HEK293 (cell line): ENCODE measurements around the gene GBF1.
A peak's percentile ranks its signal among the peaks of the same experiment; 100 is the strongest.

ENCODE experiments used
- CTCF ChIA-PET: fragments of 350-600 bp; formaldehyde crosslinking; extraction: SDS; loops from one replicate; lab custom pipeline; 2021; ENCODE audit warnings: antibody characterized with exemption; lab: Yijun Ruan, JAX
- POLR2A ChIA-PET: fragments of 300-600 bp; formaldehyde crosslinking; extraction: SDS; loops from one replicate; lab custom pipeline; 2020; ENCODE audit warnings: antibody characterized with exemption, inconsistent platforms; lab: Yijun Ruan, JAX
- H3K27ac ChIP-seq: fragments of 200-500 bp; sonication (Bioruptor generic); 2 replicates; pipeline ENCODE4 v1.5.1; 2014; ENCODE audit warnings: low read depth, low read length, control low read depth, inconsistent platforms; ENCODE audit errors: extremely low read depth
- H3K36me3 ChIP-seq, 2 experiments: fragments of 200-500 bp in 1 of 2; sonication (Bioruptor generic) in 1 of 2; 1 replicate in 1 of 2; 2 replicates in 1 of 2; pipeline ENCODE4 v1.5.1; 2014 to 2017; ENCODE audit warnings: inconsistent platforms in 2 of 2, low read length in 2 of 2; ENCODE audit not compliant: control insufficient read depth in 2 of 2, insufficient read depth in 1 of 2
- H3K4me1 ChIP-seq: fragments of 200-500 bp; sonication (Bioruptor generic); 2 replicates; pipeline ENCODE4 v1.5.1; 2014; ENCODE audit warnings: mild to moderate bottlenecking, low read length, inconsistent platforms; ENCODE audit not compliant: control insufficient read depth, insufficient read depth
- H3K4me3 ChIP-seq: 2 replicates; pipeline ENCODE4 v1.5.1; 2011; ENCODE audit warnings: low read depth, mild to moderate bottlenecking, control low read depth, low read length, moderate library complexity
- H3K9me3 ChIP-seq: fragments of 200-500 bp; sonication (Bioruptor generic); 2 replicates; pipeline ENCODE4 v1.5.1; 2014; ENCODE audit warnings: low read depth, low read length, inconsistent platforms; ENCODE audit not compliant: control insufficient read depth, insufficient read depth
- GFI1B ChIP-seq: fragments of 450-650 bp; formaldehyde crosslinking; IDR thresholded peaks from 2 replicates; pipeline ENCODE4 v1.5.1; 2016; ENCODE audit warnings: missing biosample characterization, missing genetic modification characterization
- INSM2 ChIP-seq: fragments of 450-650 bp; formaldehyde crosslinking; IDR thresholded peaks from 2 replicates; pipeline ENCODE4 v1.5.1; 2016; ENCODE audit warnings: missing biosample characterization, missing genetic modification characterization
- REPIN1 ChIP-seq: fragments of 450-650 bp; formaldehyde crosslinking; IDR thresholded peaks from 2 replicates; pipeline ENCODE4 v1.5.1; 2017; ENCODE audit warnings: missing biosample characterization, missing genetic modification characterization, low read depth
- SCRT2 ChIP-seq: fragments of 450-650 bp; formaldehyde crosslinking; IDR thresholded peaks from 2 replicates; pipeline ENCODE4 v1.5.1; 2016; ENCODE audit warnings: missing biosample characterization, missing genetic modification characterization
- SP2 ChIP-seq: fragments of 450-650 bp; formaldehyde crosslinking; IDR thresholded peaks from 2 replicates; pipeline ENCODE4 v1.5.1; 2016; ENCODE audit warnings: missing biosample characterization, missing genetic modification characterization
- ZBTB20 ChIP-seq: fragments of 450-650 bp; formaldehyde crosslinking; IDR thresholded peaks from 2 replicates; pipeline ENCODE4 v1.5.1; 2016; ENCODE audit warnings: missing biosample characterization, missing genetic modification characterization
- ZBTB21 ChIP-seq: fragments of 450-650 bp; formaldehyde crosslinking; IDR thresholded peaks from 2 replicates; pipeline ENCODE4 v1.5.1; 2017; ENCODE audit warnings: missing biosample characterization, missing genetic modification characterization
- ZBTB48 ChIP-seq: fragments of 450-650 bp; formaldehyde crosslinking; IDR thresholded peaks from 2 replicates; pipeline ENCODE4 v1.5.1; 2016; ENCODE audit warnings: missing biosample characterization, missing genetic modification characterization
- ZFP69B ChIP-seq: fragments of 450-650 bp; formaldehyde crosslinking; IDR thresholded peaks from 2 replicates; pipeline ENCODE4 v1.5.1; 2016; ENCODE audit warnings: missing biosample characterization, missing genetic modification characterization
- ZNF114 ChIP-seq: fragments of 450-650 bp; formaldehyde crosslinking; IDR thresholded peaks from 2 replicates; pipeline ENCODE4 v1.5.0; 2017; ENCODE audit warnings: missing biosample characterization, missing genetic modification characterization
- ZNF157 ChIP-seq: fragments of 450-650 bp; formaldehyde crosslinking; IDR thresholded peaks from 2 replicates; pipeline ENCODE4 v1.5.1; 2016; ENCODE audit warnings: missing biosample characterization, missing genetic modification characterization
- ZNF214 ChIP-seq: fragments of 450-650 bp; formaldehyde crosslinking; IDR thresholded peaks from 2 replicates; pipeline ENCODE4 v1.5.1; 2017; ENCODE audit warnings: missing biosample characterization, mild to moderate bottlenecking, missing genetic modification characterization, borderline replicate concordance
- ZNF248 ChIP-seq: fragments of 450-650 bp; formaldehyde crosslinking; IDR thresholded peaks from 2 replicates; pipeline ENCODE4 v1.5.1; 2017; ENCODE audit warnings: missing biosample characterization, missing genetic modification characterization
- ZNF292 ChIP-seq: fragments of 450-650 bp; formaldehyde crosslinking; IDR thresholded peaks from 2 replicates; pipeline ENCODE4 v1.5.1; 2016; ENCODE audit warnings: low read depth, missing biosample characterization, missing genetic modification characterization, borderline replicate concordance
- ZNF600 ChIP-seq: fragments of 450-650 bp; formaldehyde crosslinking; IDR thresholded peaks from 2 replicates; pipeline ENCODE4 v1.5.1; 2016; ENCODE audit warnings: missing biosample characterization, missing genetic modification characterization
- ZNF626 ChIP-seq: fragments of 450-650 bp; sonication (Bioruptor Pico); formaldehyde crosslinking; IDR thresholded peaks from 2 replicates; pipeline ENCODE4 v1.5.1; 2018; ENCODE audit warnings: missing biosample characterization, missing genetic modification characterization, inconsistent platforms
- ZNF768 ChIP-seq: fragments of 450-650 bp; formaldehyde crosslinking; IDR thresholded peaks from 2 replicates; pipeline ENCODE4 v1.5.1; 2018; ENCODE audit warnings: missing biosample characterization, mild to moderate bottlenecking, missing genetic modification characterization
- ZNF785 ChIP-seq: fragments of 450-650 bp; formaldehyde crosslinking; IDR thresholded peaks from 2 replicates; pipeline ENCODE4 v1.5.1; 2016; ENCODE audit warnings: missing biosample characterization, missing genetic modification characterization
- TF ChIP-seq, protein P1 (sequence below): fragments of 450-650 bp; IDR thresholded peaks from 2 replicates; pipeline ENCODE4 v1.5.1; 2018; ENCODE audit warnings: missing biosample characterization, mild to moderate bottlenecking, missing genetic modification characterization

Gene GBF1

GRCh38 chr10:102245082-102245931 lies at the start of gene GBF1 (continued):
- peak; percentile 92 for TF ChIP-seq ZBTB48 (tag by site-specific recombination)
- TF ChIP-seq SCRT2 (tag by site-specific recombination), result no peak

- no peaks in the 10 kb centered on the region for H3K36me3 ChIP-seq
Measured at GRCh38 chr10:102196893-102197292, 48.4 kb upstream of the GBF1 start.

DNA sequence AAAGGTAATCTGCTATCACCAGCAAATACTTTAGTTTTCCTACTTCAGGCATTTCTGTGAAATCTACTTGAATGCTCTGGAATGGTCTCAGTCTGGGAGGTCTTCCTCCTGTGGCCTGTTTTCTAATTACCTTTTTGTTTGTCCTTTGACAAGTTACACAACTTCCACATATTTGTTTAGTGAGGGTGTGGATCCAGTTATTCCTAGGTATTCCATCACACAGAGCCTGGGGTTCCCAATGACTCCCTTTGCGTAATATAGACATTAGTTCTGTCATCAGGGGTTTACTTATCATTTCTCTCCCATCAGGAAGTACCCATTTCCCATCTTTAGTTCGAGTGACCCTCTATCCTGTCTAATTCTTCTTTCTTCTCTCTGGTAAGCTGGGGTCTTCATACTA lies 47.3 kb upstream of the GBF1 start:
- H3K9me3 ChIP-seq, result no peaks in the 10 kb centered on the region
- no peaks in the 10 kb centered on the region for H3K4me1 ChIP-seq
- no peak for TF ChIP-seq ZNF785
- TF ChIP-seq ZBTB20, result 0 out of 2 replicates have a peak, but pooled peaks have one; percentile 45
- H3K36me3 ChIP-seq, result no peaks in the 10 kb centered on the region
- H3K27ac ChIP-seq, result no peak overlapping the region
- no peak overlapping the region for H3K4me3 ChIP-seq
- ChIA-PET CTCF (interaction anchor here (0.6 to 0.7 kb wide), 2 partner anchors 29 to 159 kb away, joined by 3 read pairs; no protein-coding TSS in a partner anchor), POLR2A (no interaction called here)

More at GRCh38 chr10:102196893-102197292, 48.4 kb upstream of the GBF1 start:
- Histone ChIP-seq H3K9me3 (no peaks in the 10 kb centered on the region), H3K4me3 (no peak overlapping the region), H3K4me1 (no peaks in the 10 kb centered on the region), H3K27ac (no peak overlapping the region)
- no peak for TF ChIP-seq INSM2 (tag by site-specific recombination)
- TF ChIP-seq ZNF626 (tag by site-specific recombination), result no peak
- TF ChIP-seq ZNF768 (tag by site-specific recombination), result no peak
- TF ChIP-seq ZNF157, result no peak
- TF ChIP-seq REPIN1 (tag by site-specific recombination), result no peak
- no peak for TF ChIP-seq ZFP69B (tag by site-specific recombination)
- no peak for TF ChIP-seq ZNF214 (tag by site-specific recombination)
- no peak for TF ChIP-seq ZNF600 (tag by site-specific recombination)
- no peak for TF ChIP-seq ZNF248 (tag by site-specific recombination)
- TF ChIP-seq, protein P1, sequence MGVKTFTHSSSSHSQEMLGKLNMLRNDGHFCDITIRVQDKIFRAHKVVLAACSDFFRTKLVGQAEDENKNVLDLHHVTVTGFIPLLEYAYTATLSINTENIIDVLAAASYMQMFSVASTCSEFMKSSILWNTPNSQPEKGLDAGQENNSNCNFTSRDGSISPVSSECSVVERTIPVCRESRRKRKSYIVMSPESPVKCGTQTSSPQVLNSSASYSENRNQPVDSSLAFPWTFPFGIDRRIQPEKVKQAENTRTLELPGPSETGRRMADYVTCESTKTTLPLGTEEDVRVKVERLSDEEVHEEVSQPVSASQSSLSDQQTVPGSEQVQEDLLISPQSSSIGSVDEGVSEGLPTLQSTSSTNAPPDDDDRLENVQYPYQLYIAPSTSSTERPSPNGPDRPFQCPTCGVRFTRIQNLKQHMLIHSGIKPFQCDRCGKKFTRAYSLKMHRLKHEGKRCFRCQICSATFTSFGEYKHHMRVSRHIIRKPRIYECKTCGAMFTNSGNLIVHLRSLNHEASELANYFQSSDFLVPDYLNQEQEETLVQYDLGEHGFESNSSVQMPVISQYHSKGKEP (tag by site-specific recombination), result no peak
- TF ChIP-seq GFI1B (tag by site-specific recombination), result no peak
- no peak for TF ChIP-seq SP2 (tag by site-specific recombination)
- no peak for TF ChIP-seq ZNF292
- no peak for TF ChIP-seq ZBTB21
- TF ChIP-seq ZNF114 (tag by site-specific recombination), result no peak
- ChIA-PET CTCF (no interaction called here), POLR2A (no interaction called here)
